ENCODE results near the gene KIF26B. TPM values are rescaled to one million over a fixed set of nuclear protein-coding genes. Genes with fewer than 3 reads are reported as not detected.

KIF26B gene
- total and polyA plus RNA-seq, 2 experiments from 2014 or later, result 0.03 to 0.76 TPM

DNA sequence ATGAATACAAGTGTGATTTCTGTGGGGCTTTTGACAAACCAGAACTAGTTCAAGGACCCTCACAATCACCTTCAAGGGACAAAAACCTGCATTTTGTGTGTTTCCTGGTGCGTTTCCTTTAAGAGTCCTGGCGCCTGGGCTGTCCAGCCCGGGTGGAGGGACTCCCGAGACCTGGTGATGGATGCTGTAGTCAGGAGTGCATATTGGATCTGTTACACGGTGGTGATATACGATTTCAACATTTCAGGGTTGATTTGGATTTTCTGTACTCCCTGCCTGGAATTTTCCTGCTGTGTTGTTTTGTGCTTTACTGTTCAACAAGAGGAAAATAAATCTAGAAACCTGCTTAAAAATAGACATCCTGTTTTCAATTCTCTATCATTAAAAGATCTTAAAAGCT is 162.0 kb downstream of the KIF26B start:
- DNase-seq (ENCODE audit: low spot score), result no peak
- H3K4me1 Mint-ChIP-seq, result peaks cover 14% of the 10 kb centered on the region
- no peak overlapping the region for H3K27ac ChIP-seq (ENCODE audit: low read depth)
- TF ChIP-seq JUNB (IDR thresholded peaks at IDR 0.05; ENCODE audit: unreplicated experiment) (no peak), NANOG (IDR thresholded peaks at IDR 0.05; ENCODE audit: borderline replicate concordance) (no peak), EZH2 (IDR thresholded peaks at IDR 0.05; ENCODE audit: low read depth, unreplicated experiment) (no peak), ZNF331 (CRISPR knock-in tag; IDR thresholded peaks at IDR 0.05; ENCODE audit: low read depth) (no peak), POLR2AphosphoS5 (IDR thresholded peaks at IDR 0.05; ENCODE audit: low read depth) (no peak), STAT1 (IDR thresholded peaks at IDR 0.05; ENCODE audit: unreplicated experiment) (no peak), EZH2phosphoT487 (IDR thresholded peaks at IDR 0.05; ENCODE audit: unreplicated experiment) (no peak)
- TF ChIP-seq, protein P1, sequence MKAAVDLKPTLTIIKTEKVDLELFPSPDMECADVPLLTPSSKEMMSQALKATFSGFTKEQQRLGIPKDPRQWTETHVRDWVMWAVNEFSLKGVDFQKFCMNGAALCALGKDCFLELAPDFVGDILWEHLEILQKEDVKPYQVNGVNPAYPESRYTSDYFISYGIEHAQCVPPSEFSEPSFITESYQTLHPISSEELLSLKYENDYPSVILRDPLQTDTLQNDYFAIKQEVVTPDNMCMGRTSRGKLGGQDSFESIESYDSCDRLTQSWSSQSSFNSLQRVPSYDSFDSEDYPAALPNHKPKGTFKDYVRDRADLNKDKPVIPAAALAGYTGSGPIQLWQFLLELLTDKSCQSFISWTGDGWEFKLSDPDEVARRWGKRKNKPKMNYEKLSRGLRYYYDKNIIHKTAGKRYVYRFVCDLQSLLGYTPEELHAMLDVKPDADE (IDR thresholded peaks at IDR 0.05), result no peak
- TF ChIP-seq, protein P2, sequence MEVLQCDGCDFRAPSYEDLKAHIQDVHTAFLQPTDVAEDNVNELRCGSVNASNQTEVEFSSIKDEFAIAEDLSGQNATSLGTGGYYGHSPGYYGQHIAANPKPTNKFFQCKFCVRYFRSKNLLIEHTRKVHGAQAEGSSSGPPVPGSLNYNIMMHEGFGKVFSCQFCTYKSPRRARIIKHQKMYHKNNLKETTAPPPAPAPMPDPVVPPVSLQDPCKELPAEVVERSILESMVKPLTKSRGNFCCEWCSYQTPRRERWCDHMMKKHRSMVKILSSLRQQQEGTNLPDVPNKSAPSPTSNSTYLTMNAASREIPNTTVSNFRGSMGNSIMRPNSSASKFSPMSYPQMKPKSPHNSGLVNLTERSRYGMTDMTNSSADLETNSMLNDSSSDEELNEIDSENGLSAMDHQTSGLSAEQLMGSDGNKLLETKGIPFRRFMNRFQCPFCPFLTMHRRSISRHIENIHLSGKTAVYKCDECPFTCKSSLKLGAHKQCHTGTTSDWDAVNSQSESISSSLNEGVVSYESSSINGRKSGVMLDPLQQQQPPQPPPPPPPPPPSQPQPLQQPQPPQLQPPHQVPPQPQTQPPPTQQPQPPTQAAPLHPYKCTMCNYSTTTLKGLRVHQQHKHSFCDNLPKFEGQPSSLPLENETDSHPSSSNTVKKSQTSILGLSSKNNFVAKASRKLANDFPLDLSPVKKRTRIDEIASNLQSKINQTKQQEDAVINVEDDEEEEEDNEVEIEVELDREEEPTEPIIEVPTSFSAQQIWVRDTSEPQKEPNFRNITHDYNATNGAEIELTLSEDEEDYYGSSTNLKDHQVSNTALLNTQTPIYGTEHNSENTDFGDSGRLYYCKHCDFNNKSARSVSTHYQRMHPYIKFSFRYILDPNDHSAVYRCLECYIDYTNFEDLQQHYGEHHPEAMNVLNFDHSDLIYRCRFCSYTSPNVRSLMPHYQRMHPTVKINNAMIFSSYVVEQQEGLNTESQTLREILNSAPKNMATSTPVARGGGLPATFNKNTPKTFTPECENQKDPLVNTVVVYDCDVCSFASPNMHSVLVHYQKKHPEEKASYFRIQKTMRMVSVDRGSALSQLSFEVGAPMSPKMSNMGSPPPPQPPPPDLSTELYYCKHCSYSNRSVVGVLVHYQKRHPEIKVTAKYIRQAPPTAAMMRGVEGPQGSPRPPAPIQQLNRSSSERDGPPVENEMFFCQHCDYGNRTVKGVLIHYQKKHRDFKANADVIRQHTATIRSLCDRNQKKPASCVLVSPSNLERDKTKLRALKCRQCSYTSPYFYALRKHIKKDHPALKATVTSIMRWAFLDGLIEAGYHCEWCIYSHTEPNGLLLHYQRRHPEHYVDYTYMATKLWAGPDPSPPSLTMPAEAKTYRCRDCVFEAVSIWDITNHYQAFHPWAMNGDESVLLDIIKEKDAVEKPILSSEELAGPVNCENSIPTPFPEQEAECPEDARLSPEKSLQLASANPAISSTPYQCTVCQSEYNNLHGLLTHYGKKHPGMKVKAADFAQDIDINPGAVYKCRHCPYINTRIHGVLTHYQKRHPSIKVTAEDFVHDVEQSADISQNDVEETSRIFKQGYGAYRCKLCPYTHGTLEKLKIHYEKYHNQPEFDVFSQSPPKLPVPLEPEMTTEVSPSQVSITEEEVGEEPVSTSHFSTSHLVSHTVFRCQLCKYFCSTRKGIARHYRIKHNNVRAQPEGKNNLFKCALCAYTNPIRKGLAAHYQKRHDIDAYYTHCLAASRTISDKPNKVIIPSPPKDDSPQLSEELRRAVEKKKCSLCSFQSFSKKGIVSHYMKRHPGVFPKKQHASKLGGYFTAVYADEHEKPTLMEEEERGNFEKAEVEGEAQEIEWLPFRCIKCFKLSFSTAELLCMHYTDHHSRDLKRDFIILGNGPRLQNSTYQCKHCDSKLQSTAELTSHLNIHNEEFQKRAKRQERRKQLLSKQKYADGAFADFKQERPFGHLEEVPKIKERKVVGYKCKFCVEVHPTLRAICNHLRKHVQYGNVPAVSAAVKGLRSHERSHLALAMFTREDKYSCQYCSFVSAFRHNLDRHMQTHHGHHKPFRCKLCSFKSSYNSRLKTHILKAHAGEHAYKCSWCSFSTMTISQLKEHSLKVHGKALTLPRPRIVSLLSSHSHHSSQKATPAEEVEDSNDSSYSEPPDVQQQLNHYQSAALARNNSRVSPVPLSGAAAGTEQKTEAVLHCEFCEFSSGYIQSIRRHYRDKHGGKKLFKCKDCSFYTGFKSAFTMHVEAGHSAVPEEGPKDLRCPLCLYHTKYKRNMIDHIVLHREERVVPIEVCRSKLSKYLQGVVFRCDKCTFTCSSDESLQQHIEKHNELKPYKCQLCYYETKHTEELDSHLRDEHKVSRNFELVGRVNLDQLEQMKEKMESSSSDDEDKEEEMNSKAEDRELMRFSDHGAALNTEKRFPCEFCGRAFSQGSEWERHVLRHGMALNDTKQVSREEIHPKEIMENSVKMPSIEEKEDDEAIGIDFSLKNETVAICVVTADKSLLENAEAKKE (CRISPR knock-in tag; IDR thresholded peaks at IDR 0.05), result no peak
- H3K36me3 ChIP-seq (ENCODE audit: insufficient read depth), result no peaks in the 10 kb centered on the region
- H3K36me3 Mint-ChIP-seq (ENCODE audit: low read depth), result no peaks in the 10 kb centered on the region
- H3K4me3 ChIP-seq, result no peak overlapping the region
- no peak for ATAC-seq
- peaks cover 2% of the 10 kb centered on the region for H3K27me3 Mint-ChIP-seq (ENCODE audit: insufficient read depth, low read depth, poor library complexity)
- no peak overlapping the region for H3K4me2 ChIP-seq
- H3K9me2 ChIP-seq (ENCODE audit: insufficient read depth), result no peaks in the 10 kb centered on the region
- no peak overlapping the region for H3K4me3 Mint-ChIP-seq
- H3K27me3 ChIP-seq (ENCODE audit: insufficient read depth), result no peaks in the 10 kb centered on the region
- no peak overlapping the region; the same call in 1 of the 2 replicates for H2AFZ ChIP-seq
- H3F3A ChIP-seq (replicated peaks; ENCODE audit: low read depth), result no peaks in the 10 kb centered on the region
- no peak overlapping the region for H3K27ac Mint-ChIP-seq
- H3K79me2 ChIP-seq (replicated peaks; ENCODE audit: insufficient read depth), result no peaks in the 10 kb centered on the region
- no peaks in the 10 kb centered on the region for H4K20me1 ChIP-seq (replicated peaks; ENCODE audit: insufficient read depth)
- H3K9me3 Mint-ChIP-seq, result no peaks in the 10 kb centered on the region
- peaks cover 6% of the 10 kb centered on the region; the same call in 1 of the 2 replicates for H3K4me1 ChIP-seq (ENCODE audit: insufficient read depth)
